ENCODE data around the gene BCKDK.
A peak's percentile ranks its signal among the peaks of the same experiment; 100 is the strongest.
"Not testable (repeated sequence)": the region's sequence is repeated elsewhere in the genome, so short reads cannot be mapped to it uniquely, and the experiment has no call there.

BCKDK gene

GRCh38 chr16:31100876-31101641 lies 7.1 kb upstream of the BCKDK start:
- not testable (repeated sequence) for DNase-seq

GRCh38 chr16:31105677-31106213 lies 2.4 kb upstream of the BCKDK start:
- no peak for DNase-seq

- no peak for DNase-seq
Measured at GRCh38 chr16:31106509-31107464, 1.4 kb upstream of the BCKDK start.

- DNase-seq = no peak
Measured at GRCh38 chr16:31107465-31107867, 720 bp upstream of the BCKDK start.

GRCh38 chr16:31108794-31109558 lies 790 bp downstream of the BCKDK start:
- DNase-seq = no peak

GRCh38 chr16:31109622-31110021 lies 1.4 kb downstream of the BCKDK start:
- no peak for DNase-seq

- DNase-seq = no peak
Measured at GRCh38 chr16:31110106-31111034, 2.2 kb downstream of the BCKDK start.

GRCh38 chr16:31111881-31112466 lies 3.8 kb downstream of the BCKDK start:
- no peak for DNase-seq

- DNase-seq = no peak
Measured at GRCh38 chr16:31112711-31113110, 4.5 kb downstream of the BCKDK start.

GRCh38 chr16:31113121-31114120 lies 5.2 kb downstream of the BCKDK start:
- no peak for DNase-seq

GRCh38 chr16:31114468-31114867 lies 6.3 kb downstream of the BCKDK start:
- DNase-seq = no peak

- peak; percentile 93 for DNase-seq
Measured at GRCh38 chr16:31117384-31118222, 9.4 kb downstream of the BCKDK start, which contains the start of gene KAT8. Gene KAT8, plus strand, starts transcription at chr16:31117664. Its CDS starts 18 bp downstream, at chr16:31117682.

- DNase-seq = no peak
Measured at GRCh38 chr16:31118223-31119155, 10.3 kb downstream of the BCKDK start.

- DNase-seq = no peak
Measured at GRCh38 chr16:31120129-31120528, 11.9 kb downstream of the BCKDK start.

GRCh38 chr16:31125844-31126243 lies 17.7 kb downstream of the BCKDK start:
- no peak for DNase-seq

- no peak for DNase-seq
Measured at GRCh38 chr16:31127182-31127581, 19.0 kb downstream of the BCKDK start.

- peak; percentile 29 for DNase-seq
Measured at GRCh38 chr16:31128711-31129567, 20.8 kb downstream of the BCKDK start.
